Prostate gland (tissue), 2 donors: ENCODE results near the gene TMEM60. TPM values are rescaled to one million over a fixed set of nuclear protein-coding genes. Genes with fewer than 3 reads are reported as not detected.
"Not testable (repeated sequence)": the region's sequence is repeated elsewhere in the genome, so short reads cannot be mapped to it uniquely, and the experiment has no call there.

Experiments
- DNase-seq: peaks from one replicate; pipeline ENCODE4 v3.0.0-alpha.2; 2019; ENCODE audit warnings: low spot score
- H3K27ac ChIP-seq, 2 donors: fragments of 200-600 bp; sonication (generic); 2 replicates each; pipeline ENCODE4 v1.5.1; 2017 to 2019
- H3K27me3 ChIP-seq: fragments of 200-600 bp; sonication (generic); replicated peaks from 2 replicates; pipeline ENCODE4 v1.5.1; 2019; ENCODE audit not compliant: insufficient read depth
- H3K36me3 ChIP-seq, 2 donors: fragments of 200-600 bp; sonication (generic); 1 replicate in 1 of 2; 2 replicates in 1 of 2; pipeline versions ENCODE4 v1.5.1 to v1.8.1; 2017 to 2019
- H3K4me1 ChIP-seq: fragments of 200-600 bp; sonication (generic); replicated peaks from 2 replicates; pipeline ENCODE4 v1.5.1; 2019
- H3K4me3 ChIP-seq, 2 donors: fragments of 200-600 bp; sonication (generic); 2 replicates each; pipeline ENCODE4 v1.5.1; 2017 to 2019
- H3K9me3 ChIP-seq: fragments of 200-600 bp; sonication (generic); 2 replicates; pipeline ENCODE4 v1.5.1; 2017
- CTCF ChIP-seq, 4 experiments: fragments of 200-600 bp in 2 of 4; fragments of 450-650 bp in 2 of 4; sonication (generic) in 2 of 4; IDR thresholded peaks; 1 replicate in 3 of 4; 2 replicates in 1 of 4; pipeline ENCODE4 v1.5.1; 2016 to 2019; ENCODE audit warnings: antibody characterized with exemption in 4 of 4, mild to moderate bottlenecking in 2 of 4, moderate library complexity in 2 of 4
- POLR2A ChIP-seq: fragments of 450-650 bp; IDR thresholded peaks from one replicate; pipeline ENCODE4 v1.6.1; 2016; ENCODE audit warnings: antibody characterized with exemption, mild to moderate bottlenecking
- POLR2AphosphoS5 ChIP-seq: sonication (generic); formaldehyde crosslinking; IDR thresholded peaks from one replicate; pipeline ENCODE4 v1.6.1; 2017; ENCODE audit warnings: antibody characterized with exemption
- WGBS: methylation state at CpG from one replicate; pipeline ENCODE4 v1.1.5; 2018; 5-methylcytosine and 5-hydroxymethylcytosine counted together
- intact Hi-C: fragments of 100-400 bp; cut with DNase I; formaldehyde crosslinking; loops from one replicate; pipeline ENCODE4 v1.14.2; 2022
- total RNA-seq, 2 donors: library from RNA; depleted of rRNA; stranded (reverse); fragments of >200 nt; gene quantifications; one replicate each; pipeline ENCODE4 v1.1.0, GENCODE V29; 2016

Gene TMEM60
- total RNA-seq, 2 donors from 2014 or later = 17.5 to 20.6 TPM

- Histone ChIP-seq H3K9me3 (no peaks in the 10 kb centered on the region), H3K36me3 (no peaks in the 10 kb centered on the region), H3K4me3 (no peak overlapping the region), H3K27ac (no peak overlapping the region), H3K27me3 (no peaks in the 10 kb centered on the region), H3K4me1 (peaks cover 10% of the 10 kb centered on the region)
- no peak for DNase-seq
- 84% methylated on average over 2 of the region's 2 CpGs for WGBS
- TF ChIP-seq CTCF (IDR thresholded peaks at IDR 0.05) (no peak), POLR2AphosphoS5 (no peak), POLR2A (no peak)
- intact Hi-C loops = no loop called here
Observed at GRCh38 chr7:77788327-77788902, 9.8 kb downstream of the TMEM60 start.

GRCh38 chr7:77786741-77787140 lies 11.5 kb downstream of the TMEM60 start:
- no peak for DNase-seq
- intact Hi-C loops = no loop called here
- no peaks in the 10 kb centered on the region for H3K27me3 ChIP-seq
- H3K4me3 ChIP-seq = no peak overlapping the region
- no peak for TF ChIP-seq CTCF (IDR thresholded peaks at IDR 0.05)
- TF ChIP-seq POLR2A = no peak
- TF ChIP-seq POLR2AphosphoS5 = no peak
- no peaks in the 10 kb centered on the region for H3K9me3 ChIP-seq
- peaks cover 9% of the 10 kb centered on the region for H3K4me1 ChIP-seq
- no peaks in the 10 kb centered on the region for H3K36me3 ChIP-seq
- H3K27ac ChIP-seq = no peak overlapping the region

GRCh38 chr7:77786018-77786417 lies 12.2 kb downstream of the TMEM60 start:
- H3K4me3 ChIP-seq = no peak overlapping the region
- H3K9me3 ChIP-seq = no peaks in the 10 kb centered on the region
- TF ChIP-seq POLR2A (no peak), POLR2AphosphoS5 (no peak)
- H3K4me1 ChIP-seq = peaks cover 2% of the 10 kb centered on the region
- DNase-seq = no peak
- no peaks in the 10 kb centered on the region for H3K36me3 ChIP-seq
- intact Hi-C loops = no loop called here
- WGBS = 92% methylated on average over 3 of the region's 3 CpGs
- H3K27ac ChIP-seq = no peak overlapping the region
- no peaks in the 10 kb centered on the region for H3K27me3 ChIP-seq

- H3K4me1 ChIP-seq, intact Hi-C loops, H3K9me3 ChIP-seq, H3K27ac ChIP-seq, H3K4me3 ChIP-seq, H3K27me3 ChIP-seq, H3K36me3 ChIP-seq, DNase-seq: not testable (repeated sequence)
- 92% methylated on average over 10 of the region's 10 CpGs for WGBS
Observed at GRCh38 chr7:77784426-77784825, 13.8 kb downstream of the TMEM60 start.

- intact Hi-C loops = no loop called here
- Histone ChIP-seq H3K27me3 (no peaks in the 10 kb centered on the region), H3K36me3 (no peaks in the 10 kb centered on the region), H3K9me3 (no peaks in the 10 kb centered on the region), H3K4me3 (no peak overlapping the region), H3K4me1 (no peaks in the 10 kb centered on the region), H3K27ac (no peak overlapping the region)
- 64% methylated on average over 3 of the region's 3 CpGs for WGBS
- TF ChIP-seq POLR2AphosphoS5 (no peak), CTCF (IDR thresholded peaks at IDR 0.05) (no peak), POLR2A (no peak)
- DNase-seq = no peak
Observed at GRCh38 chr7:77783545-77783944, 14.7 kb downstream of the TMEM60 start.

- H3K9me3 ChIP-seq = no peaks in the 10 kb centered on the region
- no peaks in the 10 kb centered on the region for H3K36me3 ChIP-seq
- TF ChIP-seq POLR2A (no peak), POLR2AphosphoS5 (no peak)
- no peaks in the 10 kb centered on the region for H3K4me1 ChIP-seq
- DNase-seq = no peak
- H3K27me3 ChIP-seq = no peaks in the 10 kb centered on the region
- H3K27ac ChIP-seq = no peak overlapping the region
- intact Hi-C loops = no loop called here
- 96% methylated on average over 1 of the region's 1 CpG for WGBS
- no peak overlapping the region for H3K4me3 ChIP-seq
Observed at GRCh38 chr7:77783111-77783510, 15.1 kb downstream of the TMEM60 start.
